Transverse colon (tissue), 3 donors: ENCODE data around the gene RFFL.

Experiments used
- POLR2A ChIP-seq: fragments of 450-650 bp; IDR thresholded peaks from one replicate; pipeline ENCODE4 v1.6.1; 2016; ENCODE audit warnings: antibody characterized with exemption, mild to moderate bottlenecking, moderate library complexity
- TF ChIP-seq, protein P1 (sequence below), 5 experiments: fragments of 200-600 bp in 3 of 5; fragments of 450-650 bp in 2 of 5; sonication (generic) in 3 of 5; IDR thresholded peaks; 1 replicate in 2 of 5; 2 replicates in 3 of 5; pipeline ENCODE4 v1.5.1; 2016 to 2017; ENCODE audit warnings: antibody characterized with exemption in 5 of 5, inconsistent platforms in 3 of 5, mild to moderate bottlenecking in 2 of 5, moderate library complexity in 1 of 5

DNA sequence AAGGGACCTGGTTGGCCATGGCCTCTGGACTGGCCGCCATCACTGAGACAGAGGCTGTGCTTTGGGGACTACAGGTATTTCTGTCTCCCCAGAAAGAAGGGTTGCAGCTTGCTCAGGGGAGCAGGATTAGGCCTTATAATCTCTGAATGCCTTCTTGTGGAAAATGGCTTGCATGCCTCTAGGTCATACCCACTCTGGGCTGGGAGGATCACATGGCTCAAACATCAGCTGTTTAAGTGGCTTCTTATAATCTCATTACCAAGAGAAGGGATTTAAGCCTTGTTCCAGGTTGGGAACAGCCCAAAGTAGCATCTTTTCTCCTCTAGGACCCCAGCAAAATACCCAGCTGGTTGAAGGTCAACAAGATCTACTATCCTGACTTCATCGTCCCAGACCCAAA is 64.1 kb downstream of the RFFL start:
- TF ChIP-seq, protein P1, sequence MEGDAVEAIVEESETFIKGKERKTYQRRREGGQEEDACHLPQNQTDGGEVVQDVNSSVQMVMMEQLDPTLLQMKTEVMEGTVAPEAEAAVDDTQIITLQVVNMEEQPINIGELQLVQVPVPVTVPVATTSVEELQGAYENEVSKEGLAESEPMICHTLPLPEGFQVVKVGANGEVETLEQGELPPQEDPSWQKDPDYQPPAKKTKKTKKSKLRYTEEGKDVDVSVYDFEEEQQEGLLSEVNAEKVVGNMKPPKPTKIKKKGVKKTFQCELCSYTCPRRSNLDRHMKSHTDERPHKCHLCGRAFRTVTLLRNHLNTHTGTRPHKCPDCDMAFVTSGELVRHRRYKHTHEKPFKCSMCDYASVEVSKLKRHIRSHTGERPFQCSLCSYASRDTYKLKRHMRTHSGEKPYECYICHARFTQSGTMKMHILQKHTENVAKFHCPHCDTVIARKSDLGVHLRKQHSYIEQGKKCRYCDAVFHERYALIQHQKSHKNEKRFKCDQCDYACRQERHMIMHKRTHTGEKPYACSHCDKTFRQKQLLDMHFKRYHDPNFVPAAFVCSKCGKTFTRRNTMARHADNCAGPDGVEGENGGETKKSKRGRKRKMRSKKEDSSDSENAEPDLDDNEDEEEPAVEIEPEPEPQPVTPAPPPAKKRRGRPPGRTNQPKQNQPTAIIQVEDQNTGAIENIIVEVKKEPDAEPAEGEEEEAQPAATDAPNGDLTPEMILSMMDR (IDR thresholded peaks at IDR 0.05) = no peak
- TF ChIP-seq POLR2A = no peak
